Body of pancreas (tissue), 4 donors: ENCODE measurements around the gene FCHSD2. TPM values are rescaled to one million over a fixed set of nuclear protein-coding genes. Genes with fewer than 3 reads are reported as not detected.

ENCODE experiments used
- ATAC-seq: fragments of 150-250 bp; one replicate; pipeline ENCODE4 v1.9.1; 2016
- DNase-seq, 4 donors: peaks; one replicate each; pipeline ENCODE4 v3.0.0-alpha.2; 2019
- H3K27ac ChIP-seq, 4 donors: fragments of 200-600 bp; sonication (generic); 1 replicate in 3 of 4; 2 replicates in 1 of 4; pipeline versions ENCODE4 v1.5.1 to v1.6.1; 2016 to 2019; ENCODE audit warnings: mild to moderate bottlenecking in 1 of 4, mixed read lengths in 1 of 4, moderate library complexity in 1 of 4
- H3K27me3 ChIP-seq, 2 donors: fragments of 200-600 bp; sonication (generic); one replicate each; pipeline ENCODE4 v1.6.0; 2016; ENCODE audit warnings: mild to moderate bottlenecking in 1 of 2
- H3K36me3 ChIP-seq, 2 donors: fragments of 200-600 bp; sonication (generic); replicated peaks in 1 of 2; 2 replicates each; pipeline ENCODE4 v1.5.1; 2016; ENCODE audit warnings: low read depth in 2 of 2; ENCODE audit not compliant: insufficient read depth in 1 of 2
- H3K4me1 ChIP-seq: fragments of 200-600 bp; sonication (generic); one replicate; pipeline ENCODE4 v1.6.0; 2016
- H3K4me3 ChIP-seq, 2 donors: fragments of 200-600 bp; sonication (generic); 1 replicate in 1 of 2; 2 replicates in 1 of 2; pipeline ENCODE4 v1.5.1; 2016 to 2019
- H3K9me3 ChIP-seq, 3 donors: fragments of 200-600 bp; sonication (generic); 1 replicate in 2 of 3; 2 replicates in 1 of 3; pipeline ENCODE4 v1.5.1; 2016
- POLR2A ChIP-seq, 3 donors: fragments of 450-650 bp; IDR thresholded peaks; one replicate each; pipeline ENCODE4 v1.6.1; 2016; ENCODE audit warnings: antibody characterized with exemption in 3 of 3, mild to moderate bottlenecking in 2 of 3
- WGBS, 2 donors: methylation state at CpG; one replicate each; pipeline ENCODE4 v1.1.5; 2017; 5-methylcytosine and 5-hydroxymethylcytosine counted together
- intact Hi-C: fragments of 100-400 bp; cut with DNase I; formaldehyde crosslinking; loops from one replicate; pipeline ENCODE4 v1.15.1; 2023
- total RNA-seq, 2 donors: library from RNA; depleted of rRNA; stranded (reverse); fragments of >200 nt; gene quantifications; one replicate each; pipeline ENCODE4 v1.1.0, GENCODE V29; 2016
- TF ChIP-seq, protein P1 (sequence below), 7 experiments: fragments of 450-650 bp in 4 of 7; fragments of 200-600 bp in 3 of 7; sonication (generic) in 3 of 7; IDR thresholded peaks; one replicate each; pipeline ENCODE4 v1.5.1; 2016 to 2019; ENCODE audit warnings: antibody characterized with exemption in 7 of 7

FCHSD2 gene
- total RNA-seq, 2 donors from 2014 or later, result 7.3 to 8.0 TPM

DNA sequence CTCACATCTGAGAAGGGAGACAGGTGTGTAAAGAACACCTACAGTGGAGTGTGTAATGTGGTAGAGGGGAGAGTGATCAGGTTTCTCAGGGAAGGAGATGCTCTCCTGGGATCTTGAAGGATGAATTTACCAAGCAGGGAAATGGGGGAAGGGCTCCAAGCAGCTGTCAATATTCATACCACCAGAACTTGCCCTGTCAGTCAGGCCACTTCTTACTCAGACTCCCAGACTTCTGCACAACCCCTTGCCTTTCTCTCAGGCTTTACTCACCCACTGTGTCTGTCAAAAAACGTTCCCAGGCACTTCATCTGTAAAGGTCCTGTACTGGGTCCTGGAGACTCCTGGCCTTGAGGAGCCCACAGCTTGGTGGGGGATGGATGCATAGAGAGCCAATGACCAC, 14.0 kb upstream of the FCHSD2 start:
- Histone ChIP-seq H3K27me3 (no peaks in the 10 kb centered on the region), H3K4me3 (no peak overlapping the region), H3K4me1 (no peaks in the 10 kb centered on the region), H3K9me3 (no peaks in the 10 kb centered on the region), H3K36me3 (no peaks in the 10 kb centered on the region), H3K27ac (no peak overlapping the region)
- WGBS, 2 donors, result 43 to 50% methylated on average over 1 of the region's 1 CpG
- no peak for DNase-seq
- TF ChIP-seq POLR2A (IDR thresholded peaks at IDR 0.05), result no peak
- TF ChIP-seq, protein P1, sequence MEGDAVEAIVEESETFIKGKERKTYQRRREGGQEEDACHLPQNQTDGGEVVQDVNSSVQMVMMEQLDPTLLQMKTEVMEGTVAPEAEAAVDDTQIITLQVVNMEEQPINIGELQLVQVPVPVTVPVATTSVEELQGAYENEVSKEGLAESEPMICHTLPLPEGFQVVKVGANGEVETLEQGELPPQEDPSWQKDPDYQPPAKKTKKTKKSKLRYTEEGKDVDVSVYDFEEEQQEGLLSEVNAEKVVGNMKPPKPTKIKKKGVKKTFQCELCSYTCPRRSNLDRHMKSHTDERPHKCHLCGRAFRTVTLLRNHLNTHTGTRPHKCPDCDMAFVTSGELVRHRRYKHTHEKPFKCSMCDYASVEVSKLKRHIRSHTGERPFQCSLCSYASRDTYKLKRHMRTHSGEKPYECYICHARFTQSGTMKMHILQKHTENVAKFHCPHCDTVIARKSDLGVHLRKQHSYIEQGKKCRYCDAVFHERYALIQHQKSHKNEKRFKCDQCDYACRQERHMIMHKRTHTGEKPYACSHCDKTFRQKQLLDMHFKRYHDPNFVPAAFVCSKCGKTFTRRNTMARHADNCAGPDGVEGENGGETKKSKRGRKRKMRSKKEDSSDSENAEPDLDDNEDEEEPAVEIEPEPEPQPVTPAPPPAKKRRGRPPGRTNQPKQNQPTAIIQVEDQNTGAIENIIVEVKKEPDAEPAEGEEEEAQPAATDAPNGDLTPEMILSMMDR (IDR thresholded peaks at IDR 0.05), result no peak
- intact Hi-C loops, result no loop called here
- no peak for ATAC-seq

DNA sequence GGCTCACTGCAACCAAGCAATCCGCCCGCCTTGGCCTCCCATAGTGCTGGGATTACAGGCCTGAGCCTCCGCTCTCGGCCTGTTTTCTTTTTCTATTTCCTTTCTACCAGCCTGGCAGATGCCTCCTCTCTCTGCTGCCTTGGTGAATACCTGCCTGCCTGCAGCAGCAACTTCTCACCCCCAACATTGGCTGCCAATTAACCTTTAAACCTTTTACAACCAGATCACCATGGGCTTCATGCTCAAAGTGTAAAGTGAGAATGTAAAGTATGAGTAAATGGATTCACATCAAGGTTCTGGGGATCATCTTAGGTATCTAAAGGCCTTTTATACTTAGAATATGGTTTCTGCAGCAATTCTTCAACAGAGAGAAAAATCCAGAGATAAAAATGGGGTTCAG, 13.0 kb upstream of the FCHSD2 start:
- 92 to 100% methylated on average over 4 of the region's 4 CpGs for WGBS, 2 donors
- Histone ChIP-seq H3K27me3 (no peaks in the 10 kb centered on the region), H3K9me3 (no peaks in the 10 kb centered on the region), H3K4me3 (no peak overlapping the region), H3K27ac (no peak overlapping the region), H3K4me1 (no peaks in the 10 kb centered on the region), H3K36me3 (no peaks in the 10 kb centered on the region)
- intact Hi-C loops, result no loop called here
- DNase-seq (no peak), ATAC-seq (no peak)
- TF ChIP-seq, protein P1 (IDR thresholded peaks at IDR 0.05), result no peak
- TF ChIP-seq POLR2A (IDR thresholded peaks at IDR 0.05), result no peak

DNA sequence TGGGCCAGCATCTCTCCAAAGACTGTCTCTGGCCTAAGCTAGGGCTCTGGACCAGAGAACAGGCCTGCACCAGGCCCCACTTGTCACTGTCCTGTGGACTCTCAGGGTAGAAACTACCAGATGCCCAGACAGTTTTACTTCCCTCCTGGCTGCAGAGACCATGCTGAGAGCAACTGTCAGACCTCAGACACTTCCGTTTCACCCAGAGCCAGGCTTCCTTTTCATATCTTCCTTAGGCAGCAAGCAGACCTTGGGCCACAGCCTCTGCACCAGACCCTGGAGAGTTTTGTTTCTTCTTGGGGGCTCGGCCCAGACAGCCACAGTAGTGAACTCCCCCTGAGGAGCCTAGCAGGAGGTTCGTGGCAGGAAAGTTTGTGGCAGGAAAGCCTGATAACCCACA, 12.1 kb upstream of the FCHSD2 start:
- Histone ChIP-seq H3K27ac (no peak overlapping the region), H3K27me3 (no peaks in the 10 kb centered on the region), H3K36me3 (no peaks in the 10 kb centered on the region), H3K4me1 (no peaks in the 10 kb centered on the region), H3K9me3 (no peaks in the 10 kb centered on the region), H3K4me3 (no peak overlapping the region)
- TF ChIP-seq, protein P1 (IDR thresholded peaks at IDR 0.05), result no peak
- no peak for TF ChIP-seq POLR2A (IDR thresholded peaks at IDR 0.05)
- intact Hi-C loops, result no loop called here
- WGBS, 2 donors, result 66 to 84% methylated on average over 3 of the region's 3 CpGs
- DNase-seq (peak in 1 of 4 donors; percentile 46), ATAC-seq (no peak)

DNA sequence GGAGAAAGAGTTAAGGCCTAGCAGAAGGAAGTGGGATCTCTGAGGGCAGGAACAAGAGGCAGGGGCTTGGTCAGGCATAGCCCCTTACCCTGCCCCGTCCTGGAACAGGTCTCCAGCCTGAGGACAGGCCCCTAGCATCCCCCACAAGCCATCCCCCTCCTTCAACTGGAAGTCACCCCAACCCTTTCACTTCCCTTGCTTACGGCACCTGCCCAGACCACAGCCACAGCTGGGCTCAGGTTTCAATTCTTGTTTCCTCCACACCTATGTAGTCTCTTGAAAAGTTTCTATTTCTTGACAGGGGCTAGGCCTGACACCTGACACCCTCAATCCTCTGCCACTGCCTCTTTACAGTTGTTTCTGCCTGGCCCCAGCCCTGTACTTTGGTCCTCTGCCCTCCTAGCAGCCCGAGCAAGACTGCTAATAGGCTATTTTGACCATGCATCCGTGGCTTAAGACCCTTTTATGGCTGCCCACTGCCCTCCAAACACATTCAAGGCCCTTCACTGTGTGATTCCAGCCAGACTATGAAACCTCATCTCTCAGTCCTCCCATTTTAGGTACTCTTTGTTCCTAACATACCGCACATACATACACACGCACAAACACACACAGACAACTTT, 10.9 kb upstream of the FCHSD2 start:
- TF ChIP-seq, protein P1 (IDR thresholded peaks at IDR 0.05), result no peak
- TF ChIP-seq POLR2A (IDR thresholded peaks at IDR 0.05), result no peak
- H3K4me1 ChIP-seq, result peaks cover 11% of the 10 kb centered on the region
- intact Hi-C loops, result no loop called here
- no peaks in the 10 kb centered on the region for H3K36me3 ChIP-seq
- no peak overlapping the region for H3K27ac ChIP-seq
- WGBS, 2 donors, result 81 to 85% methylated on average over 6 of the region's 6 CpGs
- no peaks in the 10 kb centered on the region for H3K27me3 ChIP-seq
- ATAC-seq (no peak), DNase-seq (no peak)
- H3K9me3 ChIP-seq, result no peaks in the 10 kb centered on the region
- no peak overlapping the region for H3K4me3 ChIP-seq
